BLaER1 (cell line): Measurements from ENCODE around the gene CRYBA1.
"Not testable (repeated sequence)": the region's sequence is repeated elsewhere in the genome, so short reads cannot be mapped to it uniquely, and the experiment has no call there.

Source experiments
- H3K27ac ChIP-seq: shearing (Covaris generic); formaldehyde crosslinking; 2 replicates; pipeline ENCODE4 v1.8.1; 2022
- H3K27me3 ChIP-seq: shearing (Covaris generic); formaldehyde crosslinking; 2 replicates; pipeline ENCODE4 v1.8.1; 2022
- H3K36me3 ChIP-seq: shearing (Covaris generic); formaldehyde crosslinking; 2 replicates; pipeline ENCODE4 v1.8.1; 2022
- H3K4me1 ChIP-seq: shearing (Covaris generic); formaldehyde crosslinking; 2 replicates; pipeline ENCODE4 v1.8.1; 2022
- H3K4me2 ChIP-seq: shearing (Covaris generic); formaldehyde crosslinking; 2 replicates; pipeline ENCODE4 v1.8.1; 2022
- H3K4me3 ChIP-seq: shearing (Covaris generic); formaldehyde crosslinking; 2 replicates; pipeline ENCODE4 v1.8.1; 2022
- H3K9ac ChIP-seq: shearing (Covaris generic); formaldehyde crosslinking; 2 replicates; pipeline ENCODE4 v1.8.1; 2022
- H3K9me3 ChIP-seq: shearing (Covaris generic); formaldehyde crosslinking; 2 replicates; pipeline ENCODE4 v1.8.1; 2022
- H4K20me1 ChIP-seq: shearing (Covaris generic); formaldehyde crosslinking; 2 replicates; pipeline ENCODE4 v1.8.1; 2022
- Cebpa-rat ChIP-seq: shearing (Covaris generic); IDR thresholded peaks from 2 replicates; pipeline ENCODE4 v1.8.1; 2022

CRYBA1 gene

GRCh38 chr17:29246628-29247027 is at the start of gene CRYBA1:
CRYBA1 (plus strand) TSS chr17:29246859; CDS start chr17:29246864, 5 bp downstream.
- H3K27me3 ChIP-seq: no peaks in the 10 kb centered on the region
- no peaks in the 10 kb centered on the region for H4K20me1 ChIP-seq
- no peaks in the 10 kb centered on the region for H3K36me3 ChIP-seq
- peaks cover 11% of the 10 kb centered on the region for H3K4me1 ChIP-seq
- no peaks in the 10 kb centered on the region for H3K9me3 ChIP-seq
- H3K27ac ChIP-seq: no peak within 1 kb of the TSS
- no peak for TF ChIP-seq Cebpa-rat
- no peak within 1 kb of the TSS for H3K9ac ChIP-seq
- no peak within 1 kb of the TSS for H3K4me3 ChIP-seq
- no peak within 1 kb of the TSS for H3K4me2 ChIP-seq

GRCh38 chr17:29197516-29198272 is 49.0 kb upstream of the CRYBA1 start:
- no peak for TF ChIP-seq Cebpa-rat
- Histone ChIP-seq H3K27me3 (no peaks in the 10 kb centered on the region), H3K36me3 (no peaks in the 10 kb centered on the region), H3K27ac (no peak overlapping the region), H4K20me1 (no peaks in the 10 kb centered on the region), H3K4me2 (no peak overlapping the region; the same call in 1 of the 2 replicates), H3K9me3 (no peaks in the 10 kb centered on the region), H3K9ac (no peak overlapping the region), H3K4me1 (peaks cover 19% of the 10 kb centered on the region), H3K4me3 (no peak overlapping the region)

GRCh38 chr17:29204068-29204804 is 42.4 kb upstream of the CRYBA1 start:
- not testable (repeated sequence) for H3K27ac ChIP-seq, H3K9me3 ChIP-seq, H4K20me1 ChIP-seq, H3K4me1 ChIP-seq, H3K4me3 ChIP-seq, H3K4me2 ChIP-seq, H3K36me3 ChIP-seq, H3K9ac ChIP-seq, H3K27me3 ChIP-seq

DNA sequence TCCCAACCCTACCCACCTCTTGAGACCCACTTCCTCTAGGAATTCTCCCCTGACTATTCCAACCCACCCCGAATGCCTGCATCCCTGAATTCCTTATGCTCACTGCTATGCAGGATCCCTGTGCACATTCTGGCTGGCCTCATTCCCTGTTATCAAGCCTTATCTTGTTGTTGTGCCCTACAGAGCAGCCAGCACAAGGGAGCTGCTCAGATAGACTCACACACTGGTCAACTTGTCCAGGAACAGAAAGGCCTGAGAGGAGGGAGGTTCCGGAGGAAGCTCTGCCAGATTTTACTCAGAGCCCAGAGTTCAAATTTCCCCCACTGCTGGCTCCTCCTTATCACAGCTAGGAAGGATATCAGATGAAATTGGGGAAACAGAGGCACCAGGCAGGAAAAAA is 41.6 kb upstream of the CRYBA1 start:
- no peaks in the 10 kb centered on the region for H3K9me3 ChIP-seq
- TF ChIP-seq Cebpa-rat: no peak
- no peaks in the 10 kb centered on the region for H3K36me3 ChIP-seq
- H4K20me1 ChIP-seq: no peaks in the 10 kb centered on the region
- no peaks in the 10 kb centered on the region for H3K4me1 ChIP-seq
- no peak overlapping the region for H3K4me3 ChIP-seq
- no peaks in the 10 kb centered on the region for H3K27me3 ChIP-seq
- H3K27ac ChIP-seq: no peak overlapping the region
- H3K9ac ChIP-seq: no peak overlapping the region
- no peak overlapping the region for H3K4me2 ChIP-seq

DNA sequence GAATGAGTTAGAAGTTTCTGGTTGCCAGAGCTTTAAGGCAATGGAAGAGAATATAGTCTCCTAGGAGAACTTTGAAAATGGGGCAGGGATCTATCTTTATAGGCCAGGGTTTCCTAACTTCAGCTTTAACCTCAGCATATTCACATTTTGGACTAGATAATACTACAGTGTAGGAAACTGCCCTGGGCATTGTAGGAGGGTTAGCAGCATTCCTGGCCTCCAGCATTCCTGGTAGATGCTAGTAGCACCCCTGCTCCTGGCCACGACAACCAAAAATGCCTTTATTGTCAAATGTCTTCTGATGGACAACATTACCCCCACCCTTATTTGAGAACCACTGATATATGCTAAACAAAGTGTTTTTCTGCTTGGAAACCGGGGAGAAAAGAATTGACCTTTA is 38.7 kb upstream of the CRYBA1 start:
- Histone ChIP-seq H3K9ac (no peak overlapping the region), H3K4me1 (no peaks in the 10 kb centered on the region), H4K20me1 (no peaks in the 10 kb centered on the region), H3K27ac (no peak overlapping the region), H3K36me3 (no peaks in the 10 kb centered on the region), H3K9me3 (no peaks in the 10 kb centered on the region), H3K27me3 (no peaks in the 10 kb centered on the region), H3K4me3 (no peak overlapping the region), H3K4me2 (no peak overlapping the region)
- no peak for TF ChIP-seq Cebpa-rat

GRCh38 chr17:29209073-29209472 is 37.6 kb upstream of the CRYBA1 start:
- no peaks in the 10 kb centered on the region for H3K27me3 ChIP-seq
- no peaks in the 10 kb centered on the region for H3K9me3 ChIP-seq
- no peak overlapping the region for H3K4me3 ChIP-seq
- TF ChIP-seq Cebpa-rat: no peak
- no peak overlapping the region for H3K9ac ChIP-seq
- no peak overlapping the region for H3K4me2 ChIP-seq
- no peaks in the 10 kb centered on the region for H3K36me3 ChIP-seq
- no peaks in the 10 kb centered on the region for H3K4me1 ChIP-seq
- no peak overlapping the region for H3K27ac ChIP-seq
- H4K20me1 ChIP-seq: no peaks in the 10 kb centered on the region

GRCh38 chr17:29210879-29211278 is 35.8 kb upstream of the CRYBA1 start:
- no peaks in the 10 kb centered on the region for H3K27me3 ChIP-seq
- no peaks in the 10 kb centered on the region for H3K4me1 ChIP-seq
- TF ChIP-seq Cebpa-rat: no peak
- H4K20me1 ChIP-seq: no peaks in the 10 kb centered on the region
- H3K36me3 ChIP-seq: no peaks in the 10 kb centered on the region
- H3K4me2 ChIP-seq: no peak overlapping the region
- no peak overlapping the region for H3K27ac ChIP-seq
- H3K9me3 ChIP-seq: no peaks in the 10 kb centered on the region
- no peak overlapping the region for H3K9ac ChIP-seq
- no peak overlapping the region for H3K4me3 ChIP-seq

DNA sequence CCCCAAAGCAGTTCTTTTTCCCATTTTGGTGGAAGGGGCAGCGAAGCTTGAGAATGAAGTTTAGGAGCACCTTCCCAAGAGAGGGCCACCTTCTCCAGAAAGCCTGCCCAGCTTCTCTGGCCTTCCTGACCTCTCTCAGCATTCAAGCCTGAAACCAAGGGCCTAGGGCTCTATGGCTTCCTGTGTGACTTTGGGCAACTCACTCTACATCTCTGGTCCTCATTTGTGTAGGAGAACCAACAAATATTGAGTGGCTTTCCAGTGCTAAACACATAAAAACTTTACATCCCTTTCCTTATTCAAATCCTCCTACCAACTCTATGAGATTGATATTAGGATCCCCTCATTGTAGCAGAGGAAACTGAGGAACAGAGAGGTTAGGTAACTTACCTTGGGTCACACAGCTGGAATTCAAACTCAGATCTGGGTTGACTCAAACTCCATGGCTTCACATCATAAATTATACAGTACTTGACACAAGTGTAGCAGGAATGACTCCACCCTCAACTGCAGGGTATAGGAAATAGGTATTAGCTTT is 34.5 kb upstream of the CRYBA1 start:
- H3K36me3 ChIP-seq: no peaks in the 10 kb centered on the region
- H3K4me2 ChIP-seq: no peak overlapping the region
- no peak overlapping the region for H3K4me3 ChIP-seq
- no peak for TF ChIP-seq Cebpa-rat
- H3K4me1 ChIP-seq: no peaks in the 10 kb centered on the region
- H3K27ac ChIP-seq: no peak overlapping the region
- H4K20me1 ChIP-seq: no peaks in the 10 kb centered on the region
- H3K9ac ChIP-seq: no peak overlapping the region
- no peaks in the 10 kb centered on the region for H3K9me3 ChIP-seq
- no peaks in the 10 kb centered on the region for H3K27me3 ChIP-seq

GRCh38 chr17:29212681-29213121 is 34.0 kb upstream of the CRYBA1 start:
- TF ChIP-seq Cebpa-rat: no peak
- Histone ChIP-seq H3K36me3 (no peaks in the 10 kb centered on the region), H3K9me3 (no peaks in the 10 kb centered on the region), H3K9ac (no peak overlapping the region), H3K4me2 (no peak overlapping the region), H4K20me1 (no peaks in the 10 kb centered on the region), H3K27ac (no peak overlapping the region), H3K4me3 (no peak overlapping the region), H3K27me3 (no peaks in the 10 kb centered on the region), H3K4me1 (no peaks in the 10 kb centered on the region)
